Vagina (tissue), 2 donors: ENCODE measurements around the gene ZNF358. TPM values are rescaled to one million over a fixed set of nuclear protein-coding genes. Genes with fewer than 3 reads are reported as not detected.

ENCODE experiments used
- DNase-seq, 2 donors: peaks; one replicate each; pipeline ENCODE4 v3.0.0-alpha.2; 2017; ENCODE audit errors: extremely low spot score in 2 of 2
- H3K27ac ChIP-seq: fragments of 200-600 bp; sonication (generic); one replicate; pipeline ENCODE4 v1.5.1; 2019
- H3K27me3 ChIP-seq: fragments of 200-600 bp; sonication (generic); one replicate; pipeline ENCODE4 v1.5.1; 2019
- H3K36me3 ChIP-seq, 2 donors: fragments of 200-600 bp; sonication (generic); one replicate each; pipeline ENCODE4 v1.5.1; 2017 to 2019
- H3K4me1 ChIP-seq: fragments of 200-600 bp; sonication (generic); one replicate; pipeline ENCODE4 v1.5.1; 2019
- H3K4me3 ChIP-seq, 2 donors: fragments of 200-600 bp; sonication (generic); 1 replicate in 1 of 2; 2 replicates in 1 of 2; pipeline ENCODE4 v1.5.1; 2016 to 2019
- H3K9me3 ChIP-seq: fragments of 200-600 bp; sonication (generic); one replicate; pipeline ENCODE4 v1.5.1; 2019
- POLR2A ChIP-seq, 2 donors: fragments of 450-650 bp; IDR thresholded peaks; one replicate each; pipeline ENCODE4 v1.6.1; 2017; ENCODE audit warnings: antibody characterized with exemption in 2 of 2, mild to moderate bottlenecking in 2 of 2, moderate library complexity in 2 of 2
- POLR2AphosphoS5 ChIP-seq, 2 donors: sonication (generic); formaldehyde crosslinking; IDR thresholded peaks; one replicate each; pipeline ENCODE4 v1.9.0; 2017; ENCODE audit warnings: antibody characterized with exemption in 2 of 2, mild to moderate bottlenecking in 2 of 2, low read depth in 1 of 2; ENCODE audit not compliant: insufficient read depth in 1 of 2
- intact Hi-C: fragments of 100-400 bp; cut with DNase I; formaldehyde crosslinking; loops from one replicate; pipeline ENCODE4 v1.15.1; 2023
- total RNA-seq: library from RNA; depleted of rRNA; stranded (reverse); fragments of >200 nt; gene quantifications from one replicate; pipeline ENCODE4 v1.2.3, GENCODE V29; 2016
- TF ChIP-seq, protein P1 (sequence below), 3 experiments: fragments of 450-650 bp in 2 of 3; fragments of 200-600 bp in 1 of 3; sonication (generic) in 1 of 3; IDR thresholded peaks; one replicate each; pipeline ENCODE4 v1.5.1; 2017 to 2019; ENCODE audit warnings: antibody characterized with exemption in 3 of 3, mild to moderate bottlenecking in 2 of 3, moderate library complexity in 2 of 3

Gene ZNF358
- total RNA-seq, 1 donor from 2014 or later, result 87.4 TPM

GRCh38 chr19:7524523-7524922, 8.6 kb downstream of the ZNF358 start:
- Histone ChIP-seq H3K27me3 (no peaks in the 10 kb centered on the region), H3K27ac (no peak overlapping the region), H3K4me1 (peaks cover 23% of the 10 kb centered on the region), H3K9me3 (no peaks in the 10 kb centered on the region), H3K4me3 (no peak overlapping the region), H3K36me3 (peaks cover 4 to 32% of the 10 kb centered on the region in 2 donors)
- intact Hi-C loops, result loop anchor here (10.0 kb wide), 1 partner anchor 130 kb away; no protein-coding TSS in a partner anchor
- TF ChIP-seq POLR2A (IDR thresholded peaks at IDR 0.05), result no peak
- no peak for TF ChIP-seq POLR2AphosphoS5 (IDR thresholded peaks at IDR 0.05; ENCODE audit: insufficient read depth in 1 of 2, low read depth in 1 of 2)
- TF ChIP-seq, protein P1, sequence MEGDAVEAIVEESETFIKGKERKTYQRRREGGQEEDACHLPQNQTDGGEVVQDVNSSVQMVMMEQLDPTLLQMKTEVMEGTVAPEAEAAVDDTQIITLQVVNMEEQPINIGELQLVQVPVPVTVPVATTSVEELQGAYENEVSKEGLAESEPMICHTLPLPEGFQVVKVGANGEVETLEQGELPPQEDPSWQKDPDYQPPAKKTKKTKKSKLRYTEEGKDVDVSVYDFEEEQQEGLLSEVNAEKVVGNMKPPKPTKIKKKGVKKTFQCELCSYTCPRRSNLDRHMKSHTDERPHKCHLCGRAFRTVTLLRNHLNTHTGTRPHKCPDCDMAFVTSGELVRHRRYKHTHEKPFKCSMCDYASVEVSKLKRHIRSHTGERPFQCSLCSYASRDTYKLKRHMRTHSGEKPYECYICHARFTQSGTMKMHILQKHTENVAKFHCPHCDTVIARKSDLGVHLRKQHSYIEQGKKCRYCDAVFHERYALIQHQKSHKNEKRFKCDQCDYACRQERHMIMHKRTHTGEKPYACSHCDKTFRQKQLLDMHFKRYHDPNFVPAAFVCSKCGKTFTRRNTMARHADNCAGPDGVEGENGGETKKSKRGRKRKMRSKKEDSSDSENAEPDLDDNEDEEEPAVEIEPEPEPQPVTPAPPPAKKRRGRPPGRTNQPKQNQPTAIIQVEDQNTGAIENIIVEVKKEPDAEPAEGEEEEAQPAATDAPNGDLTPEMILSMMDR (IDR thresholded peaks at IDR 0.05), result no peak
- no peak for DNase-seq

GRCh38 chr19:7524992-7525739, 9.3 kb downstream of the ZNF358 start:
- H3K9me3 ChIP-seq, result no peaks in the 10 kb centered on the region
- DNase-seq, result no peak
- intact Hi-C loops, result loop anchor here (10.0 kb wide), 1 partner anchor 130 kb away; no protein-coding TSS in a partner anchor
- TF ChIP-seq POLR2A (IDR thresholded peaks at IDR 0.05) (no peak), POLR2AphosphoS5 (IDR thresholded peaks at IDR 0.05; ENCODE audit: insufficient read depth in 1 of 2, low read depth in 1 of 2) (no peak)
- TF ChIP-seq, protein P1 (IDR thresholded peaks at IDR 0.05), result no peak
- H3K4me3 ChIP-seq, result no peak overlapping the region
- H3K36me3 ChIP-seq, result peaks cover 4 to 32% of the 10 kb centered on the region in 2 donors
- peaks cover 23% of the 10 kb centered on the region for H3K4me1 ChIP-seq
- H3K27me3 ChIP-seq, result no peaks in the 10 kb centered on the region
- no peak overlapping the region for H3K27ac ChIP-seq

- DNase-seq, result no peak
- peaks cover 4 to 36% of the 10 kb centered on the region in 2 donors for H3K36me3 ChIP-seq
- H3K9me3 ChIP-seq, result no peaks in the 10 kb centered on the region
- no peak overlapping the region for H3K27ac ChIP-seq
- H3K4me3 ChIP-seq, result no peak overlapping the region
- H3K27me3 ChIP-seq, result no peaks in the 10 kb centered on the region
- intact Hi-C loops, result loop anchor here (10.0 kb wide), 1 partner anchor 131 kb away; no protein-coding TSS in a partner anchor
- no peak for TF ChIP-seq POLR2AphosphoS5 (IDR thresholded peaks at IDR 0.05; ENCODE audit: insufficient read depth in 1 of 2, low read depth in 1 of 2)
- TF ChIP-seq POLR2A (IDR thresholded peaks at IDR 0.05), result no peak
- TF ChIP-seq, protein P1 (IDR thresholded peaks at IDR 0.05), result no peak
- peaks cover 23% of the 10 kb centered on the region for H3K4me1 ChIP-seq
These were observed 10.4 kb downstream of the ZNF358 start for GRCh38 chr19:7526059-7526929.

DNA sequence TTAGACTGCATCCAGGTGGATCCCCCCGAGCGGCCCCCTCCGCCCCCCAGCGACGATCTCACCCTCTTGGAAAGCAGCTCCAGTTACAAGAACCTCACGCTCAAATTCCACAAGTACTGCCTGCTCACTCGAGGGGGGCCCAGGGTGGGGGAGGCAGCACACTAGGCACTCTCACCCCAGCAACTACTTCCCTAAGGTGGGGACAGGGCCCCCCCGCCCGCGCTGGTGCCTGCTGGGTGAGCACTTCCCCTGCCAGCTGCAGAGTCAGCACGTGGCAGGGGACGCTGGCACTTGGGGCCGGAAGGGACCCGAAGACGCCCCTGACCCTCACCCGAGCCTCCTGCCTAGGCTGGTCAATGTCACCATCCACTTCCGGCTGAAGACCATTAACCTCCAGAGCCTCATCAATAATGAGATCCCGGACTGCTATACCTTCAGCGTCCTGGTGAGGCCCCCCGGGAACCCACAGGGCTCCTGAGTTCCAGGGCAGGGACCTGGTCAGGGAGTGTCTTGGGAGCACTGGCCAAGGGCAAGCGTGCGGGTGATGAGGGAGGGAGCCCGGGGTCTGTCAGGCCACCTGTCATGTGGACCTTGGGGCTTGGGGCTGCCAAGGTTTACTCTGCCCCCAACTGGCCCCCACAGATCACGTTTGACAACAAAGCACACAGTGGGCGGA, 11.8 kb downstream of the ZNF358 start:
- intact Hi-C loops, result loop anchor here (10.0 kb wide), 1 partner anchor 133 kb away; no protein-coding TSS in a partner anchor
- H3K4me3 ChIP-seq, result no peak overlapping the region
- TF ChIP-seq, protein P1 (IDR thresholded peaks at IDR 0.05), result no peak
- no peak for TF ChIP-seq POLR2A (IDR thresholded peaks at IDR 0.05)
- peaks cover 16% of the 10 kb centered on the region for H3K4me1 ChIP-seq
- no peak for DNase-seq
- peaks cover 4 to 36% of the 10 kb centered on the region in 2 donors for H3K36me3 ChIP-seq
- no peak overlapping the region for H3K27ac ChIP-seq
- no peaks in the 10 kb centered on the region for H3K9me3 ChIP-seq
- no peaks in the 10 kb centered on the region for H3K27me3 ChIP-seq
